ENCODE results near the gene LEKR1.
A peak's percentile ranks its signal among the peaks of the same experiment; 100 is the strongest.
"Not testable (repeated sequence)": the region's sequence is repeated elsewhere in the genome, so short reads cannot be mapped to it uniquely, and the experiment has no call there.

The LEKR1 gene

GRCh38 chr3:156819842-156820691 is 6.1 kb upstream of the LEKR1 start:
- no peak for DNase-seq (ENCODE audit: low spot score)
- in situ Hi-C loops (cut with MboI; ENCODE audit: low pct_unique_long_range_greater_than_20kb, low sequenced_read_pairs, unreplicated experiment): loop anchor here (5.0 to 10.0 kb wide), 2 partner anchors 135 to 262 kb away; no protein-coding TSS in a partner anchor
- TF ChIP-seq CTCF (IDR thresholded peaks at IDR 0.05; ENCODE audit: extremely low read depth, insufficient read depth, missing control alignments): no peak

GRCh38 chr3:156820692-156821080 is 5.5 kb upstream of the LEKR1 start:
- in situ Hi-C loops (cut with MboI; ENCODE audit: low pct_unique_long_range_greater_than_20kb, low sequenced_read_pairs, unreplicated experiment): no loop called here
- DNase-seq (ENCODE audit: low spot score): no peak
- no peak for TF ChIP-seq CTCF (IDR thresholded peaks at IDR 0.05; ENCODE audit: extremely low read depth, insufficient read depth, missing control alignments)

- DNase-seq (ENCODE audit: low spot score); in situ Hi-C loops (cut with MboI; ENCODE audit: low pct_unique_long_range_greater_than_20kb, low sequenced_read_pairs, unreplicated experiment): not testable (repeated sequence)
Measured at GRCh38 chr3:156822626-156823260, 3.4 kb upstream of the LEKR1 start.

- in situ Hi-C loops (cut with MboI; ENCODE audit: low pct_unique_long_range_greater_than_20kb, low sequenced_read_pairs, unreplicated experiment): no loop called here
- DNase-seq (ENCODE audit: low spot score): no peak
- TF ChIP-seq CTCF (IDR thresholded peaks at IDR 0.05; ENCODE audit: extremely low read depth, insufficient read depth, missing control alignments): no peak
Measured at GRCh38 chr3:156825795-156826143, 384 bp upstream of the LEKR1 start.

- in situ Hi-C loops (cut with MboI; ENCODE audit: low pct_unique_long_range_greater_than_20kb, low sequenced_read_pairs, unreplicated experiment): no loop called here
- TF ChIP-seq CTCF (IDR thresholded peaks at IDR 0.05; ENCODE audit: extremely low read depth, insufficient read depth, missing control alignments): no peak
- peak; percentile 62 for DNase-seq (ENCODE audit: low spot score)
Measured at GRCh38 chr3:156826896-156827882, 1.0 kb downstream of the LEKR1 start.

GRCh38 chr3:156831006-156831405 is 4.9 kb downstream of the LEKR1 start:
- TF ChIP-seq CTCF (IDR thresholded peaks at IDR 0.05; ENCODE audit: extremely low read depth, insufficient read depth, missing control alignments): no peak
- in situ Hi-C loops (cut with MboI; ENCODE audit: low pct_unique_long_range_greater_than_20kb, low sequenced_read_pairs, unreplicated experiment): no loop called here

More at GRCh38 chr3:156831006-156831405, 4.9 kb downstream of the LEKR1 start:
- DNase-seq (ENCODE audit: low spot score): no peak

All from GM13977 (cell line).